Epidermal melanocyte (primary cell): ENCODE results near the gene FERMT1.
"Not testable (repeated sequence)": the region's sequence is repeated elsewhere in the genome, so short reads cannot be mapped to it uniquely, and the experiment has no call there.

Experiments used
- DNase-seq: peaks from one replicate; pipeline ENCODE4 v3.0.0; 2011; ENCODE audit warnings: low spot score; ENCODE audit not compliant: insufficient read length

Gene FERMT1

GRCh38 chr20:6040958-6041807 lies 81.6 kb downstream of the FERMT1 start:
- no peak for DNase-seq

GRCh38 chr20:6040540-6040939 lies 82.3 kb downstream of the FERMT1 start:
- no peak for DNase-seq

GRCh38 chr20:6039766-6040165 lies 83.1 kb downstream of the FERMT1 start:
- DNase-seq: no peak

DNA sequence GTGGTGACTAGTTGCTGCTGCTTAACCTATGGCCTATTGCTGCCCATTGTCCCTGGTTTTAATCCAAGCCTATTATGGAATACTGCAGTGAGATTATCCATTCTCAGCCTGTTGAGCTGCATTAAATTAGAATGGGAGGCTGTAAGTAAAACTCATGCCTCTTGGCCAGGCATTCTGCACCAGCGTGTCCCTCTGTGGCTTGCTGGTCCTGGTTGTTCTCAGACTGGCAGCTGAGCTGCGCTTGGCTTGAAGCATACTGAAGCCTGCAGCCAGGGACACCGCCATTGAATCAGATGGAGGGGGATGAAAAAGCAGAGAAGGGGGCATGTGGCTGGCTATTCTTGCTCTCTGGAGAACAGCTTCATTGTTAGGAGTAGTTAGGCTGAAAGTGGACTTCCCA lies 84.6 kb downstream of the FERMT1 start:
- no peak for DNase-seq

DNA sequence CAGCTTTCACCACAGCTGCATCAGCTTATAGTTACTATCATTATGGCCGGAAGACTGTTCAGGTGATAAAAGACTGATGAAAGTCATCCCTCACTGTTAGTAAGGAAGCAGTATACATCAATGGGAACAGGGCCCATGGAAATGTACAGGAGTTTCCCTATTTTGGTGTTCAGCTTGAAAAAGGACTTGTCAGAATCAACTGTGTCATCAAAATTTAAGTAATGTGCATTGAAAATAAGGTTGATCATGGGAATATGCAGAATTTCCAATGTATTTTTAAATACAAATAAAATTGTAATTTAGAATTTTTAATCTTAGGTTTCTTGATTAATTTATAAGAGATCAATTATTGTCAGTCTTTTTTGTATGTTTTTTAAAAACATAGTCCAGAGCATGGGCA lies 85.7 kb downstream of the FERMT1 start:
- no peak for DNase-seq

- DNase-seq: no peak
Observed at GRCh38 chr20:6036213-6036612, 86.6 kb downstream of the FERMT1 start.

GRCh38 chr20:6034134-6034969 lies 88.5 kb downstream of the FERMT1 start:
- no peak for DNase-seq

DNA sequence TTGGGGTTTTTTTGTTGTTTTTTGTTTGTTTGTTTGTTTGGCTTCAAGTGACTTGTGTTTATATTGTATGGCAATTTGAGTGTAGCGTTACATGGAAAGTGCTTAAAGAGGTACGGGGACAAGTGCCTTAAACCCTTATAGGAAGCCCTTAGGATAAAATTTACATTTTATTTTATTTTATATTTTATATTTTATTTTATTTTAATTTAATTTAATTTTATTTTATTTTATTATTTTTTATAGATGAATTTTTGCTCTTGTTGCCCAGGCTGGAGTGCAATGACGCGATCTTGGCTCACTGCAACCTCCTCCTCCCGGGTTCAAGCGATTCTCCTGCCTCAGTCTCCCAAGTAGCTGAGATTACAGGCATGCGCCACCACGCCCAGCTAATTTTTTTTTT lies 89.9 kb downstream of the FERMT1 start:
- not testable (repeated sequence) for DNase-seq

GRCh38 chr20:6030453-6031080 lies 92.3 kb downstream of the FERMT1 start:
- DNase-seq: no peak

- no peak for DNase-seq
Observed at GRCh38 chr20:6029538-6029937, 93.3 kb downstream of the FERMT1 start.

- no peak for DNase-seq
Observed at GRCh38 chr20:6028818-6029217, 94.0 kb downstream of the FERMT1 start.

DNA sequence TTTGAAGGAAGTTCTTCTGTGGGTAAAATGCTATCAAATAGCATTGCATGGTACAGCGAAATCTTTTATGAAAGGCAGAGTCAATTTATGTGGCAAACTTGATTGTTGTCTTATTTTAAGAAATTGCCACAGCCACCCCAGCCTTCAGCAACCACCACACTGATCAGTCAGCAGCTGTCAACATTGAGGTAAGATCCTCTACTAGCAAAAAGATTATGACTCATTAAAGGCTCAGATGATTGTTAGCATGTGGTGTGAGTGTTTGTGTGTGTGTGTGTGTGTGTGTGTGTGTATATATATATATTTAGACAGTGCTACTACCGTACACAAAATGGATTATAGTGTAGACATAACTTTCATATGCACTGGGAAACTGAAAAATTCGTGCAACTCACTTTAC lies 96.8 kb downstream of the FERMT1 start:
- DNase-seq: no peak
